Left forelimb (tissue), 1 donor: ENCODE results near the gene ARL14.
"Not testable (repeated sequence)": the region's sequence is repeated elsewhere in the genome, so short reads cannot be mapped to it uniquely, and the experiment has no call there.

ENCODE experiments used
- DNase-seq: peaks from one replicate; pipeline ENCODE4 v3.0.0-alpha.2; 2018; ENCODE audit warnings: low spot score

Gene ARL14

GRCh38 chr3:160677459-160677881 is 510 bp downstream of the ARL14 start:
- DNase-seq = no peak

- DNase-seq = no peak
These were observed 1.4 kb downstream of the ARL14 start for GRCh38 chr3:160678292-160678842.

GRCh38 chr3:160684368-160684740 is 7.4 kb downstream of the ARL14 start:
- DNase-seq = no peak

GRCh38 chr3:160685144-160685766 is 8.3 kb downstream of the ARL14 start:
- no peak for DNase-seq

GRCh38 chr3:160686955-160687535 is 10.1 kb downstream of the ARL14 start:
- no peak for DNase-seq

GRCh38 chr3:160691151-160691550 is 14.2 kb downstream of the ARL14 start:
- no peak for DNase-seq

GRCh38 chr3:160691962-160692361 is 15.0 kb downstream of the ARL14 start:
- no peak for DNase-seq

GRCh38 chr3:160693191-160693590 is 16.2 kb downstream of the ARL14 start:
- DNase-seq = no peak

- DNase-seq = no peak
These were observed 17.4 kb downstream of the ARL14 start for GRCh38 chr3:160694345-160694744.

- DNase-seq = no peak
These were observed 18.0 kb downstream of the ARL14 start for GRCh38 chr3:160695003-160695402.

GRCh38 chr3:160695915-160696327 is 19.0 kb downstream of the ARL14 start:
- DNase-seq = no peak

- DNase-seq = no peak
These were observed 20.8 kb downstream of the ARL14 start for GRCh38 chr3:160697637-160698380.

GRCh38 chr3:160698599-160699195 is 21.7 kb downstream of the ARL14 start:
- no peak for DNase-seq

GRCh38 chr3:160701490-160701889 is 24.5 kb downstream of the ARL14 start:
- no peak for DNase-seq

GRCh38 chr3:160702290-160702689 is 25.3 kb downstream of the ARL14 start:
- no peak for DNase-seq

- no peak for DNase-seq
These were observed 27.0 kb downstream of the ARL14 start for GRCh38 chr3:160703974-160704373.

GRCh38 chr3:160707187-160707794 is 30.3 kb downstream of the ARL14 start:
- no peak for DNase-seq

GRCh38 chr3:160709477-160710182 is 32.7 kb downstream of the ARL14 start:
- no peak for DNase-seq

- not testable (repeated sequence) for DNase-seq
These were observed 36.2 kb downstream of the ARL14 start for GRCh38 chr3:160713144-160713543.

GRCh38 chr3:160719710-160720109 is 42.8 kb downstream of the ARL14 start:
- no peak for DNase-seq

- DNase-seq = no peak
These were observed 43.3 kb downstream of the ARL14 start for GRCh38 chr3:160720123-160720746.
